ENCODE measurements around the gene BABAM2.

DNA sequence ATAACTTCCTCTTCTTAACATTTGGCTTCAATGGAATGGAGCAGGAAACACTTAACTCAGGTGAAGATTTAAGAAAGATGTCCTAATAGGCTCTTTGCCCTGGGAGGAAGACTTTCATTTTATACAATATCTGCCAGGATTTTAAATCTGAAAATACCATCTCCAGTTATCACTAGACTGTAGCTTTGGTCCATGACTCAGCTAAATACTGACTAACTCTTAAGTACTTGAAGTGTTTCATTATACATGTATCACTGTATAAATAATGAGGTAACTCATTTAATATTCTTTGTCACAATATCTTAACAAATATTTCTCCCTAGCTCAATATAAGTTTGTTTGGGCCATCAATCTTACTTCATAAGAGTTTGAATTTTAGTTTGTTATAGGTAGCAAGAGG is 35.1 kb upstream of the BABAM2 start:
- TF ChIP-seq POLR2A (IDR thresholded peaks at IDR 0.05) (no peak), CTCF (IDR thresholded peaks at IDR 0.05) (no peak), POLR2AphosphoS5 (IDR thresholded peaks at IDR 0.05; ENCODE audit: insufficient read depth in 1 of 2, low read depth in 1 of 2) (no peak)

All from vagina (tissue), 2 donors.